Measurements from ENCODE around the gene TRH. TPM values are rescaled to one million over a fixed set of nuclear protein-coding genes. Genes with fewer than 3 reads are reported as not detected.

The TRH gene
- total and polyA plus RNA-seq, 9 of the 15 experiments (the other 6 are each of a cell fraction or from before 2014, with no cell fraction given), result not detected

- TF ChIP-seq SMARCA5 (IDR thresholded peaks at IDR 0.05), result no peak
- TF ChIP-seq ZNF79 (CRISPR knock-in tag; IDR thresholded peaks at IDR 0.05; ENCODE audit: low read depth), result no peak
Measured at GRCh38 chr3:129952556-129953355, 21.8 kb upstream of the TRH start (continued).

GRCh38 chr3:129953621-129954020 is 20.9 kb upstream of the TRH start:
- ATAC-seq (no peak), DNase-seq (ENCODE audit: extremely low read depth in 1 of 4, low spot score in 3 of 4) (no peak), FAIRE-seq (no peak)
- Histone ChIP-seq H4K20me1 (replicated peaks; ENCODE audit: control insufficient read depth, insufficient read depth, low read length) (no peaks in the 10 kb centered on the region), H3K9me3 (replicated peaks; ENCODE audit: control insufficient read depth, insufficient read depth, low read depth, low read length) (no peaks in the 10 kb centered on the region), H3K27ac (ENCODE audit: extremely low read depth, low read depth, low read length) (no peak overlapping the region), H3K4me3 (no peak overlapping the region), H3K9ac (ENCODE audit: insufficient read depth in 1 of 2, low read depth in 2 of 2, low read length in 2 of 2) (no peak overlapping the region), H3K9me1 (ENCODE audit: control insufficient read depth, insufficient read depth, low read length) (no peaks in the 10 kb centered on the region), H2AFZ (ENCODE audit: low read depth, low read length) (no peak overlapping the region), H3K4me2 (ENCODE audit: insufficient read depth, low read length) (no peak overlapping the region), H3K27me3 (ENCODE audit: control insufficient read depth in 2 of 2, insufficient read depth in 2 of 2, low read length in 2 of 2) (peaks cover 0 to 32% of the 10 kb centered on the region in 2 experiments), H3K36me3 (ENCODE audit: control insufficient read depth, insufficient read depth, low read length) (no peaks in the 10 kb centered on the region), H3K4me1 (replicated peaks in 1 of 2; ENCODE audit: control insufficient read depth in 2 of 2, insufficient read depth in 2 of 2, low read length in 2 of 2) (no peaks in the 10 kb centered on the region; a peak in 1 of 5 replicates), H3K79me2 (ENCODE audit: control insufficient read depth, insufficient read depth, low read length) (no peaks in the 10 kb centered on the region)
- in situ Hi-C loops (cut with MboI), result no loop called here
- CTCF ChIA-PET (ENCODE audit: low intra/inter-chr PET ratio), result no interaction called here
- 0% methylated on average over 3 of the region's 5 CpGs for WGBS (ENCODE audit: insufficient coverage, low coverage, missing lambda C conversion rate)
- POLR2A ChIA-PET, result no interaction called here
- BruUV-seq (replicated peaks), result no TSS peak
- intact Hi-C loops (cut with micrococcal nuclease), result no loop called here
- TF ChIP-seq FOSL1 (tag; conservative IDR thresholded peaks at IDR 0.05) (no peak), CEBPG (CRISPR knock-in tag; IDR thresholded peaks at IDR 0.05) (no peak), CEBPG (tag; conservative IDR thresholded peaks at IDR 0.05 in 1 of 2, IDR thresholded peaks at IDR 0.05 in 1 of 2) (no peak), REST (IDR thresholded peaks at IDR 0.05; ENCODE audit: borderline replicate concordance) (no peak), REST (CRISPR knock-in tag; IDR thresholded peaks at IDR 0.05; ENCODE audit: low read depth) (no peak), ZNF444 (CRISPR knock-in tag; IDR thresholded peaks at IDR 0.05) (no peak), CREB1 (IDR thresholded peaks at IDR 0.05) (no peak), CREB1 (CRISPR knock-in tag; IDR thresholded peaks at IDR 0.05) (no peak), ZNF134 (CRISPR knock-in tag; conservative IDR thresholded peaks at IDR 0.05) (no peak), SIN3B (IDR thresholded peaks at IDR 0.05; ENCODE audit: low read depth) (no peak), ZFP36 (IDR thresholded peaks at IDR 0.05; ENCODE audit: low read depth, low read length, partially characterized antibody) (no peak)

All from K562 (cell line).